Stimulated activated CD8-positive, alpha-beta memory T cell treated with anti-CD3 and anti-CD28 coated beads, Interleukin-7, amount 100 ng/mL, for 48 hours (primary cell): ENCODE data around the gene PF4V1.
"Not testable (repeated sequence)": the region's sequence is repeated elsewhere in the genome, so short reads cannot be mapped to it uniquely, and the experiment has no call there.

Experiments
- DNase-seq, 2 donors: peaks; one replicate each; pipeline ENCODE4 v3.0.0-alpha.2; 2020; ENCODE audit warnings: low read depth in 1 of 2; ENCODE audit errors: extremely low read depth in 1 of 2

Gene PF4V1

DNA sequence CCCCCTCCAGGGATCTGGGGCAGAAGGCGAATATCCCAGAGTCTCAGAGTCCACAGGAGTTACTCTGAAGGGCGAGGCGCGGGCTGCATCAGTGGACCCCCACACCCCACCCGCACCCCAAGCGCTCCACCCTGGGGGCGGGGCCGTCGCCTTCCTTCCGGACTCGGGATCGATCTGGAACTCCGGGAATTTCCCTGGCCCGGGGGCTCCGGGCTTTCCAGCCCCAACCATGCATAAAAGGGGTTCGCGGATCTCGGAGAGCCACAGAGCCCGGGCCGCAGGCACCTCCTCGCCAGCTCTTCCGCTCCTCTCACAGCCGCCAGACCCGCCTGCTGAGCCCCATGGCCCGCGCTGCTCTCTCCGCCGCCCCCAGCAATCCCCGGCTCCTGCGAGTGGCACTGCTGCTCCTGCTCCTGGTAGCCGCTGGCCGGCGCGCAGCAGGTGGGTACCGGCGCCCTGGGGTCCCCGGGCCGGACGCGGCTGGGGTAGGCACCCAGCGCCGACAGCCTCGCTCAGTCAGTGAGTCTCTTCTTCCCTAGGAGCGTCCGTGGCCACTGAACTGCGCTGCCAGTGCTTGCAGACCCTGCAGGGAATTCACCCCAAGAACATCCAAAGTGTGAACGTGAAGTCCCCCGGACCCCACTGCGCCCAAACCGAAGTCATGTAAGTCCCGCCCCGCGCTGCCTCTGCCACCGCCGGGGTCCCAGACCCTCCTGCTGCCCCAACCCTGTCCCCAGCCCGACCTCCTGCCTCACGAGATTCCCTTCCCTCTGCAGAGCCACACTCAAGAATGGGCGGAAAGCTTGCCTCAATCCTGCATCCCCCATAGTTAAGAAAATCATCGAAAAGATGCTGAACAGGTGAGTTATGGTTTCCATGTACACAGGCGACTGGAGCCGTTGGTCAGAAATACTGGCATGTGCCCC, 16.3 kb downstream of the PF4V1 start, which contains the start of gene CXCL1:
CXCL1 (plus strand) TSS at position 264 of the 926 bp plus-strand sequence; CDS start at position 342, 78 bp downstream.
- DNase-seq, result no peak

GRCh38 chr4:73870260-73870659, 17.2 kb downstream of the PF4V1 start:
- no peak for DNase-seq

- DNase-seq, result no peak
Observed at GRCh38 chr4:73870768-73871167, 17.7 kb downstream of the PF4V1 start.

DNA sequence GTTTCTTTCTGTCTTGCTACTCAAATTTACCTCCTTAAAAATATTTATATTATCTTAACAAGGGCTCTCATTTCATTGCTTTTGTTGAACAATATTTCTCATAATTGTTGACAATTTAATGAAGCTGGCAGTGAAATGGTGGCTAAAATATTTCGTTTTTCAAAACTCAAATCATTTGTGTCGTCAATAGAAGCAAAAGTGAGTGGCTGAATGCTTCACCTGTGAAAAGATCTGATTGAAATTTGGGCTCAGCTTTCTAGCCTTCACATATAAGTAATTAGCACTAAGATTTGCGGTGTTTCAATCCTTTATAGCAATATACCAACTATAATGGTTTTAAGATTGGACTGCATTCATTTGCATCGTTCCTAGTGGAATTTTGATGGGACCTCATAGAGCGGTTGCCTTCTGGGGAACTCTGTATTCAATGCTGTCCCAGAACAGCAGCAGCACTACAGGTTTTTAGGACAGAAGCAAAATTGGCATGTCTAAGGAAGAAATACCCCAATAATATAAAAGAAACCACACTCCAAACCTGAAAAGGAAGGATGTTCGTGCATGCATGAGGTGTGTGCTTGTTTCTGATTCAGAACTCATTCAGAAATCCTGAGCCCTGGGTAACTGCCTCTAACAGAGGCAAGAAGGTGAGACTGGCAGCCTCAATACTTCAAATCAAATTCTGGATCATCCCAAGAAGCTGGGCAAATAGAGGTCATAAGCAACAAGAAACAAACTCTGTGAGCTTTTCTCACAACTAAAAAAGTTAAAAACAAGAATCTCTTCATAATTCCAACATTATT, 18.6 kb downstream of the PF4V1 start:
- no peak for DNase-seq

- no peak for DNase-seq
Observed at GRCh38 chr4:73872316-73873108, 19.4 kb downstream of the PF4V1 start.

DNA sequence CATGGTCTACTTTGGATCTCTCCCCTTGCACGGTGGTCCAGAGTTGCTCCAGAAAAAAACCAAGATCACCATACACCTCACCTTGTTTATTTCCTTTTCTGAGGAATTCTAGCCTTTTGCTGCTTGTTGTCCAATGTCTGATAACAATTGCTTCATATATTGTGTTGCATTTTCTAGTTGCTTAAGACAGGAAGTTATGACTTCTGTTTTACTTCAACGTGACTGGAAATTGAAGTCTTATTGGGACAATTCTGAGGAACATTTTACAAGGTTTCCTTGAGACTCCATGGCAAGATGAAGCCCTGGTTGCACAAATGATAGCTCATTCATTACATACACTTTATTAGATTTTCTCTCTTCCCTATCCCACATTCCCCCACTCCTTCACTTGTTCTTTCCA, 21.3 kb downstream of the PF4V1 start:
- DNase-seq, result no peak

DNA sequence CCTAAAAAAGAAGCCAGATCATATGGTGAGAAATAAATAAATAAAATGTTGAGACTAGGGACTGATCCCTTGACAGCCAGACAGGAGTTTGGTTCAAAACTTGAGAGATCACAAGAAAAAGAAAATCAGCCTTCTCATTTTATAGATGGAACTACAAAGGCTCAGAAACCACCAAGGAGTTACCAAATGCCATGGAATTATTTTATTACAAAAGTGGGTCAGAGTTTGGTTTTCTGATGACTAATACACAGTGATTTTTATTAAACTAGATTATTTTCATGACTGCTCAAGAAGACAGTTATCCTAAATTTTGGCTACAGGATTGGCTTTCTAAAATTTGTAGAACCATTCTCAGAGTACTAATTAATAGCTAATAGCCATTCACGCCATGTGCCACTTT, 22.3 kb downstream of the PF4V1 start:
- DNase-seq, result no peak

- no peak for DNase-seq
Observed at GRCh38 chr4:73883306-73883705, 30.2 kb downstream of the PF4V1 start.

GRCh38 chr4:73885574-73886267, 32.6 kb downstream of the PF4V1 start:
- no peak for DNase-seq

GRCh38 chr4:73891326-73891725, 38.2 kb downstream of the PF4V1 start:
- no peak for DNase-seq

- DNase-seq, result no peak
Observed at GRCh38 chr4:73891739-73892405, 38.8 kb downstream of the PF4V1 start.

GRCh38 chr4:73892966-73893365, 39.9 kb downstream of the PF4V1 start:
- no peak for DNase-seq

DNA sequence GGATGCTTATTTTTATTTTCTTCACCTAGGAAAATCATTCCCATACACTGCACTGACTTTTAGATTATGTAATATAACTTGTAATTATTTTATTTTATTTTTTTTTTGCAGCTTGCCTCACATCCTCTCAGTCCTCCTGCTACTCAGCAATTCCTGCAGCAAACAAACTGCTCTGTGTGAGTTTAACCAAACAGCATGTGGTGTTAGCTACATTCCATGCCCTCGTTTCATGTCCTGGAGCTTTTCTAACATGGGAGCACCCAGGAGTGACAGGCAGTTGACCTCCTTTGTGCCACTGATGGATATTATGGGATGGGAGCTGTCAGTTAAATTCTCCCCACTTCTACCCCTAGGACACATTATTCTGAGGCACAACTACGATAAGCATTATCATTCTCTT, 40.9 kb downstream of the PF4V1 start:
- DNase-seq, result no peak

DNA sequence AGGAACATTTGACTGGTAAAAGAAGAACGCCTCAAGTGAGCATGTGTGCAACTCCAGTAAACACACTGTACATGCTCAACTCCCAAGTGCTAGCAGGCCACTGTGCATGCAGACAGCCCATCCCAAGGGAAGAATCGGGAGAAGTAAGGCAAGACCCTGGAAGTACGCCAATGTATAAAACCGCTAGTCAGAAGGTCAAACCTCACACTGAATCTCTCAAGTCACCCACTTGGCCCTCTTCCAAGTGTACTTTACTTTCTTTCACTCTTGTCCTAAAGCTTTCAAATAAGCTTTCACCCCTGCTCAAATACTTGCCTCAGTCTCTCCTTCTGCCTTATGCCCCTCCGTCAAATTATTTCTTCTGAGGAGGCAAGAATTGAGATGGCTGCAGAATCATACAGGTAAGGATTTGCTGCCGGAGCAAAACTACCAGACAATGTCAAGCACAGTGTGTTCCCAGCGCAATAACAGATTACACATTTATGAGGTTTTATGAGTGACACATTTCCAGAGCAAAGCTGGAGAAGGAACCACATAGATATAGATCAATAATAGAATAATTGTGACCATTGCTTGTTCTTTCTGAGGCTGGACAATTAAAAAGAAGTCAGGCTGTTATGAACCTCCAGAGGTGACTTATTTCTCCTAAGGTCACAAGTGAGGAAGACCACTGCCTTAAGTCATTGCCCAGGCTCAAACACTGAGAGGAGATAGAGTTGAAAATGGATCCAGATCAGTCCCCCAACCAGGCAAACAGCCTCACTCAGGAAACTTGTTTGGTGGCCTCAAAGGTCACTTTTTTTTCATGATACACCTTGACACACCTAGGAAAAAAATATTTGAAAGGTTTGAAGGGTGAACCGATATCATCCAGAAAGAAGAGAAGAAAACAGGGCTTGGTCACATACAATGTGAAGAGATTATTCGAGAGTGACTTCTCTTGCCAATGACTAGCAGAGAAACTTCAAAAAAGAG, 42.4 kb downstream of the PF4V1 start:
- DNase-seq, result no peak

DNA sequence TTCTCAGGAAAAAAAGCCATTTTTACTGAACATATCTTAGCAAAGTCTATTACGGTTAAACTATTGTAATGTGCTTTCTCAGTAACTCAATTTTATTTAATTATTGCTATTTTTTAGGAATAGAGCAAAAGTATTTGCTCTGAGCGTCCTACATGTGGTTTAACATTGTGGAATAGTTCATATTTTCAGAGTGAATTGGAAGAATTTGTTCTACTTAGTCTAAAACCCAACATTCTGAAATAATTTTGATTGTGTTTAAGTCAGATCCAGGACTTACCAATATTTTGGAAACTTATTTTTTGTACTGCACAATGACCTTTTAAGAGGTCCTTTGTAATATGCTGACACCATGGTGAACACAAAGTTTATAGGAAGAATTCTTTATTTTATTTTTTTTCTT, 43.3 kb downstream of the PF4V1 start:
- DNase-seq, result no peak

- no peak for DNase-seq
Observed at GRCh38 chr4:73897380-73898136, 44.5 kb downstream of the PF4V1 start.

- not testable (repeated sequence) for DNase-seq
Observed at GRCh38 chr4:73899338-73899737, 46.2 kb downstream of the PF4V1 start.

DNA sequence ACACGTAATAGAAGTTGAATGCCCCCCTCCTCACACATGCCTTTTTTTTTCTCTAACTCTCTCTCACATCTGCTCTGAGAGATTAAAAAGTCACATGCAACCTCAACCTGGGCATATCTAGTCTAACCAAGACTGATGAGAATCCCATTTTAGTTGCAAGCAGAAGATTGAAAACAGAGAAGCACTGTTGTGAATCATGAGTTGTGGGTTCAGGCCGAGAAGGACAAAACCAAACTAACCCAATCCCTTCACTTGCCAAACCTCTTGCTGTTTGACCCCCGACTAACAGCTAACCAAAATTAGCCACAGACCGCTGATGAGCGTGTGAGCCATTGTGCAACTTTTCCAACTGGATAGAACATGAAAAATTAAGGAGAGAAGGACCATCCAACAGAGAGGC, 47.9 kb downstream of the PF4V1 start:
- no peak for DNase-seq
